ENCODE results near the gene USH2A.

USH2A gene

GRCh38 chr1:215731699-215732098 lies 691.5 kb downstream of the USH2A start:
- Mint-ChIP-seq H3K4me1 (no peaks in the 10 kb centered on the region), H3K4me3 (no peak overlapping the region), H3K27me3 (no peaks in the 10 kb centered on the region), H3K27ac (no peak overlapping the region), H3K9me3 (peaks cover 9% of the 10 kb centered on the region), H3K36me3 (peaks cover 2% of the 10 kb centered on the region)

- peaks cover 9% of the 10 kb centered on the region for H3K9me3 Mint-ChIP-seq
- H3K27ac Mint-ChIP-seq, result no peak overlapping the region
Measured at GRCh38 chr1:215730600-215730999, 692.6 kb downstream of the USH2A start.

GRCh38 chr1:215728169-215728568 lies 695.1 kb downstream of the USH2A start:
- no peaks in the 10 kb centered on the region for H3K9me3 Mint-ChIP-seq
- no peak overlapping the region for H3K27ac Mint-ChIP-seq
- no peaks in the 10 kb centered on the region for H3K36me3 Mint-ChIP-seq
- no peaks in the 10 kb centered on the region for H3K4me1 Mint-ChIP-seq
- no peaks in the 10 kb centered on the region for H3K27me3 Mint-ChIP-seq
- H3K4me3 Mint-ChIP-seq, result no peak overlapping the region

More at GRCh38 chr1:215730600-215730999, 692.6 kb downstream of the USH2A start:
- Mint-ChIP-seq H3K36me3 (peaks cover 2% of the 10 kb centered on the region), H3K27me3 (no peaks in the 10 kb centered on the region), H3K4me3 (no peak overlapping the region), H3K4me1 (no peaks in the 10 kb centered on the region)

- Mint-ChIP-seq H3K27me3 (no peaks in the 10 kb centered on the region), H3K9me3 (no peaks in the 10 kb centered on the region), H3K4me3 (no peak overlapping the region), H3K27ac (no peak overlapping the region), H3K36me3 (no peaks in the 10 kb centered on the region), H3K4me1 (no peaks in the 10 kb centered on the region)
Measured at GRCh38 chr1:215720126-215720525, 703.1 kb downstream of the USH2A start.

GRCh38 chr1:215719552-215719951 lies 703.7 kb downstream of the USH2A start:
- Mint-ChIP-seq H3K4me1 (no peaks in the 10 kb centered on the region), H3K36me3 (no peaks in the 10 kb centered on the region), H3K27ac (no peak overlapping the region)

GRCh38 chr1:215718575-215719287 lies 704.5 kb downstream of the USH2A start:
- Mint-ChIP-seq H3K27me3 (no peaks in the 10 kb centered on the region), H3K4me3 (no peak overlapping the region), H3K9me3 (peaks cover 3% of the 10 kb centered on the region), H3K27ac (no peak overlapping the region), H3K36me3 (no peaks in the 10 kb centered on the region), H3K4me1 (no peaks in the 10 kb centered on the region)

More at GRCh38 chr1:215719552-215719951, 703.7 kb downstream of the USH2A start:
- no peaks in the 10 kb centered on the region for H3K27me3 Mint-ChIP-seq
- no peaks in the 10 kb centered on the region for H3K9me3 Mint-ChIP-seq
- H3K4me3 Mint-ChIP-seq, result no peak overlapping the region

GRCh38 chr1:215717677-215718426 lies 705.4 kb downstream of the USH2A start:
- Mint-ChIP-seq H3K36me3 (no peaks in the 10 kb centered on the region), H3K4me3 (no peak overlapping the region), H3K27me3 (no peaks in the 10 kb centered on the region), H3K27ac (no peak overlapping the region), H3K9me3 (peaks cover 3% of the 10 kb centered on the region), H3K4me1 (no peaks in the 10 kb centered on the region)

- Mint-ChIP-seq H3K27ac (no peak overlapping the region), H3K9me3 (peaks cover 3% of the 10 kb centered on the region), H3K4me1 (no peaks in the 10 kb centered on the region), H3K27me3 (no peaks in the 10 kb centered on the region), H3K4me3 (no peak overlapping the region), H3K36me3 (no peaks in the 10 kb centered on the region)
Measured at GRCh38 chr1:215710899-215711225, 712.4 kb downstream of the USH2A start.

- Mint-ChIP-seq H3K4me3 (no peak overlapping the region), H3K9me3 (peaks cover 3% of the 10 kb centered on the region), H3K36me3 (no peaks in the 10 kb centered on the region), H3K4me1 (no peaks in the 10 kb centered on the region), H3K27ac (no peak overlapping the region), H3K27me3 (peaks cover 2% of the 10 kb centered on the region)
Measured at GRCh38 chr1:215710036-215710898, 713.0 kb downstream of the USH2A start.

GRCh38 chr1:215704089-215704860 lies 719.0 kb downstream of the USH2A start:
- Mint-ChIP-seq H3K9me3 (peaks cover 4% of the 10 kb centered on the region), H3K27ac (no peak overlapping the region), H3K4me3 (no peak overlapping the region), H3K4me1 (no peaks in the 10 kb centered on the region), H3K36me3 (no peaks in the 10 kb centered on the region), H3K27me3 (peaks cover 2% of the 10 kb centered on the region)

GRCh38 chr1:215682232-215682631 lies 741.0 kb downstream of the USH2A start:
- H3K4me3 Mint-ChIP-seq, result no peak overlapping the region
- no peaks in the 10 kb centered on the region for H3K9me3 Mint-ChIP-seq
- no peaks in the 10 kb centered on the region for H3K4me1 Mint-ChIP-seq
- H3K27ac Mint-ChIP-seq, result no peak overlapping the region
- no peaks in the 10 kb centered on the region for H3K27me3 Mint-ChIP-seq
- no peaks in the 10 kb centered on the region for H3K36me3 Mint-ChIP-seq

GRCh38 chr1:215681041-215681440 lies 742.2 kb downstream of the USH2A start:
- Mint-ChIP-seq H3K4me1 (no peaks in the 10 kb centered on the region), H3K4me3 (no peak overlapping the region), H3K9me3 (no peaks in the 10 kb centered on the region), H3K36me3 (no peaks in the 10 kb centered on the region), H3K27ac (no peak overlapping the region), H3K27me3 (no peaks in the 10 kb centered on the region)

- Mint-ChIP-seq H3K36me3 (no peaks in the 10 kb centered on the region), H3K27ac (no peak overlapping the region), H3K4me3 (no peak overlapping the region), H3K27me3 (no peaks in the 10 kb centered on the region), H3K4me1 (no peaks in the 10 kb centered on the region), H3K9me3 (no peaks in the 10 kb centered on the region)
Measured at GRCh38 chr1:215679231-215679630, 744.0 kb downstream of the USH2A start.

- H3K27ac Mint-ChIP-seq, result no peak overlapping the region
- H3K4me1 Mint-ChIP-seq, result no peaks in the 10 kb centered on the region
- no peak overlapping the region for H3K4me3 Mint-ChIP-seq
- no peaks in the 10 kb centered on the region for H3K27me3 Mint-ChIP-seq
- H3K36me3 Mint-ChIP-seq, result no peaks in the 10 kb centered on the region
- no peaks in the 10 kb centered on the region for H3K9me3 Mint-ChIP-seq
Measured at GRCh38 chr1:215677112-215677511, 746.1 kb downstream of the USH2A start.

GRCh38 chr1:215673943-215674342 lies 749.3 kb downstream of the USH2A start:
- H3K27me3 Mint-ChIP-seq, result peaks cover 4% of the 10 kb centered on the region
- H3K4me3 Mint-ChIP-seq, result no peak overlapping the region
- no peaks in the 10 kb centered on the region for H3K4me1 Mint-ChIP-seq
- no peaks in the 10 kb centered on the region for H3K9me3 Mint-ChIP-seq
- no peaks in the 10 kb centered on the region for H3K36me3 Mint-ChIP-seq
- H3K27ac Mint-ChIP-seq, result no peak overlapping the region
